HCT116 (cell line): ENCODE measurements around the gene DLEU7. TPM values are rescaled to one million over a fixed set of nuclear protein-coding genes. Genes with fewer than 3 reads are reported as not detected.

Experiments used
- ATAC-seq: fragments of 200-7000 bp; cut with Tn5 transposase; 2 replicates; pipeline ENCODE4 v1.9.1; 2020; ENCODE audit warnings: mild to moderate bottlenecking, moderate library complexity
- BruUV-seq: library from RNA; stranded (reverse); fragments of 400-500 nt; replicated peaks from 2 replicates; lab custom pipeline; 2021; lab: Mats Ljungman, UMichigan
- CTCF ChIA-PET: fragments of 300-600 bp; sonication (Branson Sonifier 250); formaldehyde crosslinking; loops from one replicate; lab custom pipeline; 2021; ENCODE audit warnings: antibody characterized with exemption; lab: Charles Lee
- POLR2A ChIA-PET: fragments of 300-600, 350-600 bp; sonication (Branson Sonifier 250); formaldehyde crosslinking; loops from one replicate; lab custom pipeline; 2021; ENCODE audit warnings: antibody characterized with exemption; lab: Charles Lee
- RAD21 ChIA-PET, 2 experiments: fragments of 300-600 bp; sonication (Branson Sonifier 250); formaldehyde crosslinking; loops; one replicate each; lab custom pipeline; 2023; ENCODE audit warnings: low total read pairs in 2 of 2; ENCODE audit not compliant: uncharacterized antibody in 2 of 2, unreplicated experiment in 2 of 2, low non-redundant PET in 1 of 2; lab: Charles Lee
- DNase-seq: peaks from one replicate; pipeline ENCODE4 v3.0.0-alpha.2; 2010; ENCODE audit warnings: low read depth, low spot score
- H2AFZ ChIP-seq: fragments of 200-600 bp; shearing (Covaris generic), sonication (generic); 2 replicates; pipeline ENCODE4 v1.6.1; 2017; ENCODE audit warnings: low read depth, mixed run types, mixed read lengths, antibody characterized with exemption, low read length; ENCODE audit not compliant: poor library complexity, severe bottlenecking
- H3K27ac ChIP-seq: 2 replicates; pipeline ENCODE4 v1.5.1; 2012; ENCODE audit warnings: low read depth, low read length
- H3K27me3 ChIP-seq: fragments of 200-600 bp; sonication (generic); 2 replicates; pipeline ENCODE4 v1.6.1; 2016; ENCODE audit warnings: mixed run types, low read length, mixed read lengths; ENCODE audit not compliant: insufficient read depth
- H3K36me3 ChIP-seq, 2 experiments: fragments of 200-500 bp in 1 of 2; fragments of 200-600 bp in 1 of 2; sonication (Bioruptor generic) in 1 of 2; sonication (generic) in 1 of 2; 2 replicates each; pipeline versions ENCODE4 v1.5.1 to v1.6.1; 2014 to 2016; ENCODE audit warnings: low read length in 2 of 2, inconsistent platforms in 1 of 2, mixed read lengths in 1 of 2, mixed run types in 1 of 2; ENCODE audit not compliant: insufficient read depth in 2 of 2, control insufficient read depth in 1 of 2
- H3K4me1 ChIP-seq, 2 experiments: fragments of 200-600 bp in 1 of 2; sonication (generic) in 1 of 2; 2 replicates each; pipeline versions ENCODE4 v1.5.1 to v1.6.1; 2012 to 2017; ENCODE audit warnings: low read length in 2 of 2, inconsistent platforms in 1 of 2, mild to moderate bottlenecking in 1 of 2, mixed read lengths in 1 of 2, mixed run types in 1 of 2, moderate library complexity in 1 of 2; ENCODE audit not compliant: insufficient read depth in 2 of 2, control insufficient read depth in 1 of 2
- H3K4me2 ChIP-seq: fragments of 200-600 bp; sonication (generic); 2 replicates; pipeline ENCODE4 v1.6.1; 2017; ENCODE audit warnings: mixed run types, low read length, mixed read lengths
- H3K4me3 ChIP-seq, 2 experiments: fragments of 200-600 bp in 1 of 2; sonication (generic) in 1 of 2; replicated peaks in 1 of 2; 2 replicates each; pipeline ENCODE4 v1.5.1; 2011 to 2016; ENCODE audit warnings: low read length in 2 of 2, control low read depth in 1 of 2, low read depth in 1 of 2, mild to moderate bottlenecking in 1 of 2, mixed read lengths in 1 of 2, mixed run types in 1 of 2
- H3K79me2 ChIP-seq: fragments of 200-600 bp; sonication (generic); 2 replicates; pipeline ENCODE4 v1.6.1; 2017; ENCODE audit warnings: mild to moderate bottlenecking, mixed run types, low read length, moderate library complexity, mixed read lengths; ENCODE audit not compliant: insufficient read depth
- H3K9ac ChIP-seq: fragments of 200-600 bp; sonication (generic); 2 replicates; pipeline ENCODE4 v1.6.1; 2016; ENCODE audit warnings: low read length, mixed read lengths
- H3K9me2 ChIP-seq: fragments of 200-600 bp; sonication (generic), shearing (Covaris generic); 2 replicates; pipeline ENCODE4 v1.6.1; 2017; ENCODE audit warnings: mixed run types, mild to moderate bottlenecking, moderate library complexity; ENCODE audit not compliant: insufficient read depth
- H3K9me3 ChIP-seq, 2 experiments: fragments of 200-500 bp in 1 of 2; fragments of 200-600 bp in 1 of 2; sonication (Bioruptor generic) in 1 of 2; sonication (generic) in 1 of 2; 2 replicates each; pipeline ENCODE4 v1.6.1; 2014 to 2017; ENCODE audit warnings: low read length in 2 of 2, mixed read lengths in 2 of 2, inconsistent platforms in 1 of 2, low read depth in 1 of 2, mild to moderate bottlenecking in 1 of 2, mixed run types in 1 of 2, moderate library complexity in 1 of 2; ENCODE audit not compliant: control insufficient read depth in 1 of 2, insufficient read depth in 1 of 2
- H4K20me1 ChIP-seq: fragments of 200-600 bp; sonication (generic), shearing (Covaris generic); 2 replicates; pipeline ENCODE4 v1.6.1; 2017; ENCODE audit warnings: mixed run types, mild to moderate bottlenecking, moderate library complexity; ENCODE audit not compliant: insufficient read depth
- CBX3 ChIP-seq: IDR thresholded peaks from 2 replicates; pipeline ENCODE4 v1.6.1; 2012; ENCODE audit warnings: low read depth
- CEBPB ChIP-seq: IDR thresholded peaks from 2 replicates; pipeline ENCODE4 v1.6.1; 2012; ENCODE audit warnings: low read depth
- CTCF ChIP-seq, 3 experiments: fragments of 200-600 bp in 1 of 3; sonication (generic) in 1 of 3; IDR thresholded peaks in 2 of 3; conservative IDR thresholded peaks in 1 of 3; 2 replicates each; pipeline ENCODE4 v1.5.1; 2012 to 2017; ENCODE audit warnings: low read depth in 2 of 3, low read length in 2 of 3, antibody characterized with exemption in 1 of 3, borderline replicate concordance in 1 of 3, control low read depth in 1 of 3, mild to moderate bottlenecking in 1 of 3, mixed read lengths in 1 of 3, mixed run types in 1 of 3, moderate library complexity in 1 of 3; ENCODE audit not compliant: insufficient read depth in 1 of 3
- EGR1 ChIP-seq: IDR thresholded peaks from 2 replicates; pipeline ENCODE4 v1.6.1; 2012; ENCODE audit warnings: low read depth
- ELF1 ChIP-seq: IDR thresholded peaks from 2 replicates; pipeline ENCODE4 v1.6.1; 2012; ENCODE audit warnings: low read depth, borderline replicate concordance
- JUND ChIP-seq: IDR thresholded peaks from 2 replicates; pipeline ENCODE4 v1.6.1; 2012
- MAX ChIP-seq: IDR thresholded peaks from 2 replicates; pipeline ENCODE4 v1.6.1; 2012
- POLR2A ChIP-seq: IDR thresholded peaks from 2 replicates; pipeline ENCODE4 v1.7.0; 2011; ENCODE audit warnings: borderline replicate concordance; ENCODE audit not compliant: insufficient read depth, insufficient read length; ENCODE audit errors: extremely low read depth
- POLR2AphosphoS5 ChIP-seq: IDR thresholded peaks from 2 replicates; pipeline ENCODE4 v1.6.1; 2011; ENCODE audit warnings: mild to moderate bottlenecking, low read depth, low read length, moderate library complexity
- RAD21 ChIP-seq: IDR thresholded peaks from 2 replicates; pipeline ENCODE4 v1.6.1; 2012; ENCODE audit warnings: low read depth, mild to moderate bottlenecking
- SP1 ChIP-seq: IDR thresholded peaks from 2 replicates; pipeline ENCODE4 v1.6.1; 2012; ENCODE audit warnings: low read depth
- SRF ChIP-seq: IDR thresholded peaks from 2 replicates; pipeline ENCODE4 v1.6.1; 2012; ENCODE audit warnings: low read depth
- YY1 ChIP-seq: IDR thresholded peaks from 2 replicates; pipeline ENCODE4 v1.6.1; 2011; ENCODE audit warnings: low read length, low read depth, moderate library complexity, mild to moderate bottlenecking; ENCODE audit not compliant: insufficient replicate concordance; ENCODE audit errors: extremely low read depth
- ZBTB33 ChIP-seq: IDR thresholded peaks from 2 replicates; pipeline ENCODE4 v1.6.1; 2011; ENCODE audit warnings: mild to moderate bottlenecking, low read length, moderate library complexity; ENCODE audit not compliant: insufficient replicate concordance; ENCODE audit errors: extremely low read depth
- ZFX ChIP-seq: fragments of 450-650 bp; IDR thresholded peaks from 2 replicates; pipeline ENCODE4 v1.6.1; 2017
- ZNF274 ChIP-seq: fragments of 200-500 bp; sonication (Bioruptor generic); IDR thresholded peaks from 2 replicates; pipeline ENCODE4 v1.6.1; 2014; ENCODE audit warnings: mild to moderate bottlenecking, low read depth, low read length, inconsistent platforms
- intact Hi-C: fragments of 100-400 bp; cut with micrococcal nuclease; formaldehyde crosslinking; loops from 2 replicates; pipeline ENCODE4 v1.10.0; 2022
- total RNA-seq: library from RNA; stranded (reverse); gene quantifications from one replicate; pipeline ENCODE4 v1.2.1, GENCODE V29; 2021; ENCODE audit not compliant: unreplicated experiment
- TF ChIP-seq, protein P1 (sequence below): IDR thresholded peaks from 2 replicates; pipeline ENCODE4 v1.6.1; 2012
- TF ChIP-seq, protein P2 (sequence below): IDR thresholded peaks from 2 replicates; pipeline ENCODE4 v1.6.1; 2012; ENCODE audit warnings: low read depth

The DLEU7 gene
- total RNA-seq, 1 experiment from 2014 or later: not detected

- ChIA-PET RAD21 (no interaction called here), CTCF (no interaction called here), POLR2A (no interaction called here)
- ATAC-seq (no peak), DNase-seq (no peak)
- no peaks in the 10 kb centered on the region for H3K27me3 ChIP-seq
- intact Hi-C loops: no loop called here
- BruUV-seq: no TSS peak
- H3K9me3 ChIP-seq: no peaks in the 10 kb centered on the region
- no peaks in the 10 kb centered on the region for H3K36me3 ChIP-seq
- no peaks in the 10 kb centered on the region for H3K79me2 ChIP-seq
- H3K9me2 ChIP-seq: no peaks in the 10 kb centered on the region
- no peak overlapping the region for H3K4me2 ChIP-seq
- H3K4me3 ChIP-seq: no peak overlapping the region
- H3K9ac ChIP-seq: no peak overlapping the region
- no peaks in the 10 kb centered on the region for H4K20me1 ChIP-seq
- no peak overlapping the region for H3K27ac ChIP-seq
- TF ChIP-seq MAX (no peak), CBX3 (no peak), YY1 (no peak), EGR1 (no peak), RAD21 (no peak), JUND (no peak), SP1 (no peak), ZNF274 (no peak), ELF1 (no peak), ZBTB33 (no peak), CTCF (IDR thresholded peaks at IDR 0.05 in 2 of 3, conservative IDR thresholded peaks at IDR 0.05 in 1 of 3; ENCODE audit: borderline replicate concordance in 1 of 3, insufficient read depth in 1 of 3, low read depth in 2 of 3, low read length in 2 of 3) (no peak), CEBPB (no peak), POLR2AphosphoS5 (no peak), SRF (no peak), POLR2A (no peak), ZFX (no peak)
- TF ChIP-seq, protein P1, sequence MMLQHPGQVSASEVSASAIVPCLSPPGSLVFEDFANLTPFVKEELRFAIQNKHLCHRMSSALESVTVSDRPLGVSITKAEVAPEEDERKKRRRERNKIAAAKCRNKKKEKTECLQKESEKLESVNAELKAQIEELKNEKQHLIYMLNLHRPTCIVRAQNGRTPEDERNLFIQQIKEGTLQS: no peak
- TF ChIP-seq, protein P2, sequence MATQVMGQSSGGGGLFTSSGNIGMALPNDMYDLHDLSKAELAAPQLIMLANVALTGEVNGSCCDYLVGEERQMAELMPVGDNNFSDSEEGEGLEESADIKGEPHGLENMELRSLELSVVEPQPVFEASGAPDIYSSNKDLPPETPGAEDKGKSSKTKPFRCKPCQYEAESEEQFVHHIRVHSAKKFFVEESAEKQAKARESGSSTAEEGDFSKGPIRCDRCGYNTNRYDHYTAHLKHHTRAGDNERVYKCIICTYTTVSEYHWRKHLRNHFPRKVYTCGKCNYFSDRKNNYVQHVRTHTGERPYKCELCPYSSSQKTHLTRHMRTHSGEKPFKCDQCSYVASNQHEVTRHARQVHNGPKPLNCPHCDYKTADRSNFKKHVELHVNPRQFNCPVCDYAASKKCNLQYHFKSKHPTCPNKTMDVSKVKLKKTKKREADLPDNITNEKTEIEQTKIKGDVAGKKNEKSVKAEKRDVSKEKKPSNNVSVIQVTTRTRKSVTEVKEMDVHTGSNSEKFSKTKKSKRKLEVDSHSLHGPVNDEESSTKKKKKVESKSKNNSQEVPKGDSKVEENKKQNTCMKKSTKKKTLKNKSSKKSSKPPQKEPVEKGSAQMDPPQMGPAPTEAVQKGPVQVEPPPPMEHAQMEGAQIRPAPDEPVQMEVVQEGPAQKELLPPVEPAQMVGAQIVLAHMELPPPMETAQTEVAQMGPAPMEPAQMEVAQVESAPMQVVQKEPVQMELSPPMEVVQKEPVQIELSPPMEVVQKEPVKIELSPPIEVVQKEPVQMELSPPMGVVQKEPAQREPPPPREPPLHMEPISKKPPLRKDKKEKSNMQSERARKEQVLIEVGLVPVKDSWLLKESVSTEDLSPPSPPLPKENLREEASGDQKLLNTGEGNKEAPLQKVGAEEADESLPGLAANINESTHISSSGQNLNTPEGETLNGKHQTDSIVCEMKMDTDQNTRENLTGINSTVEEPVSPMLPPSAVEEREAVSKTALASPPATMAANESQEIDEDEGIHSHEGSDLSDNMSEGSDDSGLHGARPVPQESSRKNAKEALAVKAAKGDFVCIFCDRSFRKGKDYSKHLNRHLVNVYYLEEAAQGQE: no peak
- H3K4me1 ChIP-seq: no peaks in the 10 kb centered on the region
- no peak overlapping the region for H2AFZ ChIP-seq
Observed at GRCh38 chr13:50780201-50781015, 63.1 kb downstream of the DLEU7 start.
